Smooth muscle cell (in vitro differentiated cells): ENCODE results near the gene MAP4. TPM values are rescaled to one million over a fixed set of nuclear protein-coding genes. Genes with fewer than 3 reads are reported as not detected.

Source experiments
- DNase-seq: peaks from one replicate; lab custom pipeline; 2025; ENCODE audit not compliant: unreplicated experiment; lab: John Stamatoyannopoulos, UW
- H2AFZ ChIP-seq: fragments of 200-600 bp; sonication (generic); 2 replicates; pipeline ENCODE4 v1.6.0; 2016; ENCODE audit warnings: antibody characterized with exemption, low read depth, mild to moderate bottlenecking
- H3F3A ChIP-seq: fragments of 200-600 bp; sonication (generic); 2 replicates; pipeline ENCODE4 v1.6.0; 2017; ENCODE audit warnings: antibody characterized with exemption, low read depth
- H3K27ac ChIP-seq: fragments of 200-600 bp; sonication (generic); 2 replicates; pipeline ENCODE4 v1.5.1; 2016; ENCODE audit warnings: low read depth, mild to moderate bottlenecking
- H3K27me3 ChIP-seq: fragments of 200-600 bp; sonication (generic); 2 replicates; pipeline ENCODE4 v1.6.1; 2016; ENCODE audit warnings: low read depth, mild to moderate bottlenecking
- H3K36me3 ChIP-seq: fragments of 200-600 bp; sonication (generic); 2 replicates; pipeline ENCODE4 v1.5.1; 2016; ENCODE audit warnings: low read depth
- H3K4me1 ChIP-seq: fragments of 200-600 bp; sonication (generic); 2 replicates; pipeline ENCODE4 v1.5.1; 2016; ENCODE audit warnings: low read depth
- H3K4me2 ChIP-seq: fragments of 200-600 bp; sonication (generic); 2 replicates; pipeline ENCODE4 v1.6.0; 2016; ENCODE audit warnings: mild to moderate bottlenecking
- H3K4me3 ChIP-seq: fragments of 200-600 bp; sonication (generic); 2 replicates; pipeline ENCODE4 v1.5.1; 2016; ENCODE audit warnings: mild to moderate bottlenecking
- H3K79me2 ChIP-seq: fragments of 200-600 bp; sonication (generic); 2 replicates; pipeline ENCODE4 v1.6.0; 2016; ENCODE audit warnings: low read depth, mild to moderate bottlenecking
- H3K9ac ChIP-seq: fragments of 200-600 bp; sonication (generic); 2 replicates; pipeline ENCODE4 v1.6.0; 2016; ENCODE audit warnings: low read depth
- H3K9me3 ChIP-seq: fragments of 200-600 bp; sonication (generic); replicated peaks from 2 replicates; pipeline ENCODE4 v1.5.1; 2016; ENCODE audit warnings: low read depth
- H4K20me1 ChIP-seq: fragments of 200-600 bp; sonication (generic); 2 replicates; pipeline ENCODE4 v1.6.0; 2016; ENCODE audit warnings: low read depth
- WGBS: methylation state at CpG from one replicate; pipeline ENCODE4 v1.1.7; 2016; ENCODE audit warnings: low lambda C conversion rate; 5-methylcytosine and 5-hydroxymethylcytosine counted together
- polyA plus RNA-seq: library from polyadenylated mRNA; unstranded; fragments of >200 nt; fragmentation: Nextera tagmentation; extraction: Ambion mirVana; gene quantifications from 2 replicates; pipeline ENCODE4 v1.2.1, GENCODE V29; 2016
- total RNA-seq: library from RNA; depleted of rRNA; stranded (reverse); fragments of >200 nt; gene quantifications from 2 replicates; pipeline ENCODE4 v1.2.3, GENCODE V29; 2014
- TF ChIP-seq, protein P1 (sequence below): fragments of 200-600 bp; sonication (generic); IDR thresholded peaks from 2 replicates; pipeline ENCODE4 v1.5.1; 2017; ENCODE audit warnings: borderline replicate concordance, mild to moderate bottlenecking, antibody characterized with exemption; ENCODE audit not compliant: insufficient read depth, poor library complexity, severe bottlenecking

Gene MAP4
- total and polyA plus RNA-seq, 2 experiments from 2014 or later, result 114 to 166 TPM

DNA sequence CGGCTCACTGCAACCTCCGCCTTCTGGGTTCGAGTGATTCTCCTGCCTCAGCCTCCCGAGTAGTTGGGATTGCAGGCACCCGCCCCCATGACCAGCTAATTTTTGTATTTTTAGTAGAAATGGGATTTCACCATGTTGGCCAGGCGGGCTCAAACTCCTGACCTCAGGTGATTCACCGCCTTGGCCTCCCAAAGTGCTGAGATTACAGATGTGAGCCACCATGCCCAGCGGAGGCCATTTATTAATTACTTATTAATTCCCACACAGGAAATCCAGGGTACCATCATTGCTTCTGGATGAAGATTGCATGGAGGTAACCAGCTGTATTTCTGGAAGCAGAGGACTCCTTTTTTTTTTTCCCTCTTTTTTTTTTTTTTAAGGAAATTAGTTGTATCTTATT lies 37.8 kb downstream of the MAP4 start:
- H4K20me1 ChIP-seq, result peaks cover 100% of the 10 kb centered on the region

DNA sequence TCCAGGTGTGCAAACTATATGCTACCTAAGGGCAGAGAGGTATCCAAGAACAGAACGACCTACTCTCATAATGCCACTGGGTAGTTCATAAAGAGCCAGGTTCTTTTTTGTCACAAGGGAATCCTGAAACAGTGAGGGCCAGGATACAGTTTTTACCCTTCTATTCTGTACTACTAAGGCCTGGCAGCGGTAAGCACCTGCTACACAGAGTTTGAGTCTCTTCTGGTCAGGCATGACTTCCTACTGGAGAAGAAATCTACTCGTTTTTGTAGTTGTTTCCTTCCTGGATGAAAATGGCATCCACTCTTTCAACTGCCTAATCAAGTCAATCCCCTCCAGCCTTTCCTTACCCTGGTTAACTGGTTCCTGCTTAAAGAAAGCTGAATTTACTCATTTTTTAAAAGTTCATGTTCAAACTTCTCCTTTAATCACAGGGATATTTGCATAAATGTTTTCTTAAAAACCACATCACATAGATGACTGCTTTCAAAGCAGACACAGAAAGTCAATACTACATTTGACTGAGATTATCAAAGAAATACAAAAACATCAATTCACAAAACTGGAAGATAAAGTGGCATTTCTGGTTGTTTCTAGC lies 40.0 kb downstream of the MAP4 start:
- H2AFZ ChIP-seq, result no peak overlapping the region
- WGBS, result 93% methylated on average over 3 of the region's 3 CpGs
- H3K27me3 ChIP-seq, result no peaks in the 10 kb centered on the region
- H3K9me3 ChIP-seq, result no peaks in the 10 kb centered on the region
- no peak overlapping the region for H3K9ac ChIP-seq
- no peak overlapping the region for H3K27ac ChIP-seq
- no peak overlapping the region for H3K4me3 ChIP-seq
- no peaks in the 10 kb centered on the region for H3K36me3 ChIP-seq
- peaks cover 95% of the 10 kb centered on the region for H3K79me2 ChIP-seq
- no peaks in the 10 kb centered on the region for H3K4me1 ChIP-seq
- TF ChIP-seq, protein P1, sequence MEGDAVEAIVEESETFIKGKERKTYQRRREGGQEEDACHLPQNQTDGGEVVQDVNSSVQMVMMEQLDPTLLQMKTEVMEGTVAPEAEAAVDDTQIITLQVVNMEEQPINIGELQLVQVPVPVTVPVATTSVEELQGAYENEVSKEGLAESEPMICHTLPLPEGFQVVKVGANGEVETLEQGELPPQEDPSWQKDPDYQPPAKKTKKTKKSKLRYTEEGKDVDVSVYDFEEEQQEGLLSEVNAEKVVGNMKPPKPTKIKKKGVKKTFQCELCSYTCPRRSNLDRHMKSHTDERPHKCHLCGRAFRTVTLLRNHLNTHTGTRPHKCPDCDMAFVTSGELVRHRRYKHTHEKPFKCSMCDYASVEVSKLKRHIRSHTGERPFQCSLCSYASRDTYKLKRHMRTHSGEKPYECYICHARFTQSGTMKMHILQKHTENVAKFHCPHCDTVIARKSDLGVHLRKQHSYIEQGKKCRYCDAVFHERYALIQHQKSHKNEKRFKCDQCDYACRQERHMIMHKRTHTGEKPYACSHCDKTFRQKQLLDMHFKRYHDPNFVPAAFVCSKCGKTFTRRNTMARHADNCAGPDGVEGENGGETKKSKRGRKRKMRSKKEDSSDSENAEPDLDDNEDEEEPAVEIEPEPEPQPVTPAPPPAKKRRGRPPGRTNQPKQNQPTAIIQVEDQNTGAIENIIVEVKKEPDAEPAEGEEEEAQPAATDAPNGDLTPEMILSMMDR, result no peak
- no peak for DNase-seq
- peaks cover 7% of the 10 kb centered on the region for H3F3A ChIP-seq
- peaks cover 100% of the 10 kb centered on the region for H4K20me1 ChIP-seq
- no peak overlapping the region for H3K4me2 ChIP-seq

More for the DNA sequence above, 37.8 kb downstream of the MAP4 start:
- Histone ChIP-seq H3K36me3 (no peaks in the 10 kb centered on the region), H3K4me3 (no peak overlapping the region), H3K79me2 (peaks cover 99% of the 10 kb centered on the region), H3K27ac (no peak overlapping the region), H3F3A (peaks cover 2% of the 10 kb centered on the region), H3K9ac (no peak overlapping the region), H3K4me2 (no peak overlapping the region), H3K4me1 (no peaks in the 10 kb centered on the region), H3K27me3 (no peaks in the 10 kb centered on the region), H3K9me3 (no peaks in the 10 kb centered on the region), H2AFZ (no peak overlapping the region)
- TF ChIP-seq, protein P1, result no peak
- 93% methylated on average over 8 of the region's 8 CpGs for WGBS
- DNase-seq, result no peak

DNA sequence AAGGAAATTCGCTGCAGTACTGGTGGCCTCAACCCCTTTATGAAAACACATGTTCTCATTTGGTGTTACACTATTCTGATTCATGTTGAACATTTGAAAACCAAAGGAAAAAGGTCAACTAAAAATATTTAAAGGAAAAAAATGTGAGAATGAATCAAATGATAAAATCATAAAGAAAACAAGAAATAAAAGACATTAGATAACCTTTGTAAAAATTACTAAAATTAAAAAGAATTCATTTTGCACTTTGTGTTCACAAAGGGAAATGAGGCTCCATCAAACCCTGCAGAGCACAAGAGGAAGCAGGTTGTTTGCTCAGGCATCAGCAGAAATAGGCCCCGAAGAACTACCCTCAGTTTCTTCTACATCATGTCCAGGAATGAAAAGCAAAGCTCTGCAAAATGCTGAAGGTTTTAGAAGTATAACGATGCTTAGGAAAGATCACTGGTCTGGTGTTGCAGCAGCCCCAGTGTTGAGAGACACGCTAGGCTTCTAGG lies 41.2 kb downstream of the MAP4 start:
- Histone ChIP-seq H3F3A (peaks cover 7% of the 10 kb centered on the region), H3K4me1 (no peaks in the 10 kb centered on the region), H3K79me2 (peaks cover 93% of the 10 kb centered on the region), H3K4me3 (no peak overlapping the region), H3K4me2 (no peak overlapping the region), H3K27me3 (no peaks in the 10 kb centered on the region), H4K20me1 (peaks cover 99% of the 10 kb centered on the region), H3K9ac (no peak overlapping the region), H3K27ac (no peak overlapping the region), H3K9me3 (no peaks in the 10 kb centered on the region), H2AFZ (no peak overlapping the region), H3K36me3 (no peaks in the 10 kb centered on the region)
- no peak for DNase-seq
- 98% methylated on average over 4 of the region's 4 CpGs for WGBS
- TF ChIP-seq, protein P1, result no peak

DNA sequence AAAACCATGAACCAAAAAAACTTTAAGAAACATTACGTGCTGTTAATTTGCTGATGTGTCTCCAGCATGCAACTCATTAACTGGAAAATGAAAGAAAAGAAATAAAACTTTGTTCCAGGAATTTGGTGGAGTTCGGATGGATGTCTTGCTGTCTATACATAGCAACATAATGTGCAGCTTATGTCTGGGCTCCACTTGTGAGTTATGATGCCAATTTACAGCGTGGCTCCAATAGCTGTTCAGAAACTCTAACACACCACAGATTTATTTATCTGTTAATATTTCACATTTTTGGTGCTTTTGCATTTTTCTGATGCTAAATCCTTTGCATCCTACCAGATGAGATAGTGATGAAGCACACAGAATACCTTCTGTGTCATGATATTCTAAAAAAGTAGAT lies 45.1 kb downstream of the MAP4 start:
- Histone ChIP-seq H3K9me3 (no peaks in the 10 kb centered on the region), H3K36me3 (no peaks in the 10 kb centered on the region), H3K4me3 (no peak overlapping the region), H3K4me1 (no peaks in the 10 kb centered on the region), H3K79me2 (peaks cover 89% of the 10 kb centered on the region), H3K27ac (no peak overlapping the region), H3K9ac (no peak overlapping the region), H4K20me1 (peaks cover 97% of the 10 kb centered on the region), H3F3A (peaks cover 7% of the 10 kb centered on the region), H3K4me2 (no peak overlapping the region), H3K27me3 (no peaks in the 10 kb centered on the region), H2AFZ (no peak overlapping the region)
- TF ChIP-seq, protein P1, result no peak
- no peak for DNase-seq
- WGBS, result 96% methylated on average over 3 of the region's 3 CpGs
